Activated naive CD8-positive, alpha-beta T cell treated with anti-CD3 and anti-CD28 coated beads, Interleukin-2, amount 10 ng/mL, durations not matched to agents 7 days and 5 days (primary cell): ENCODE results near the gene GIMAP7. TPM values are rescaled to one million over a fixed set of nuclear protein-coding genes. Genes with fewer than 3 reads are reported as not detected.
A peak's percentile ranks its signal among the peaks of the same experiment; 100 is the strongest.

Experiments
- ATAC-seq: fragments of 150-1000 bp; cut with Tn5 transposase; one replicate; pipeline ENCODE4 v1.10.0; 2021; ENCODE audit warnings: low read depth, moderate library complexity
- POLR2A ChIA-PET: fragments of 350-600 bp; sonication (Branson Sonifier 250); formaldehyde crosslinking; loops from one replicate; lab custom pipeline; 2021; ENCODE audit warnings: antibody characterized with exemption; lab: Charles Lee
- DNase-seq: peaks from one replicate; pipeline ENCODE4 v3.0.0; 2021
- H3K27ac Mint-ChIP-seq: one replicate; pipeline ENCODE4 v1.8.0; 2022; ENCODE audit warnings: mild to moderate bottlenecking, mixed read lengths
- H3K27me3 Mint-ChIP-seq: one replicate; pipeline ENCODE4 v1.8.0; 2022; ENCODE audit warnings: mild to moderate bottlenecking, moderate library complexity, mixed read lengths
- H3K36me3 Mint-ChIP-seq: one replicate; pipeline ENCODE4 v1.8.0; 2021; ENCODE audit warnings: mild to moderate bottlenecking, mixed read lengths
- H3K4me1 Mint-ChIP-seq: one replicate; pipeline ENCODE4 v1.8.0; 2021; ENCODE audit warnings: mixed read lengths
- H3K4me3 Mint-ChIP-seq: one replicate; pipeline ENCODE4 v1.8.0; 2022; ENCODE audit warnings: mild to moderate bottlenecking, moderate library complexity, mixed read lengths
- H3K9me3 Mint-ChIP-seq: one replicate; pipeline ENCODE4 v1.8.0; 2021; ENCODE audit warnings: mixed read lengths
- total RNA-seq, 2 experiments: library from RNA; stranded (reverse); gene quantifications; one replicate each; pipeline ENCODE4 v1.2.3, GENCODE V29; 2021

The GIMAP7 gene
- total RNA-seq, 2 experiments from 2014 or later, result 203 to 212 TPM

GRCh38 chr7:150565239-150565638 lies 50.6 kb downstream of the GIMAP7 start:
- peaks cover 59% of the 10 kb centered on the region for H3K4me1 Mint-ChIP-seq
- H3K4me3 Mint-ChIP-seq, result peak overlapping the region; percentile 54
- ATAC-seq (no peak), DNase-seq (no peak)
- POLR2A ChIA-PET, result interaction anchor here (0.6 to 7.3 kb wide), 6 partner anchors 51 to 190 kb away, joined by 3 to 81 read pairs (median 4); partner anchors contain the start of genes GIMAP1, GIMAP7 and GIMAP8
- H3K9me3 Mint-ChIP-seq, result peaks cover 16% of the 10 kb centered on the region
- H3K27ac Mint-ChIP-seq, result peak overlapping the region; percentile 56
- H3K27me3 Mint-ChIP-seq, result no peaks in the 10 kb centered on the region
- H3K36me3 Mint-ChIP-seq, result peaks cover 44% of the 10 kb centered on the region

GRCh38 chr7:150566123-150566522 lies 51.5 kb downstream of the GIMAP7 start:
- Mint-ChIP-seq H3K27ac (peak overlapping the region; percentile 64), H3K36me3 (peaks cover 45% of the 10 kb centered on the region), H3K4me1 (peaks cover 59% of the 10 kb centered on the region), H3K27me3 (no peaks in the 10 kb centered on the region), H3K4me3 (peak overlapping the region; percentile 94), H3K9me3 (peaks cover 9% of the 10 kb centered on the region)
- POLR2A ChIA-PET, result interaction anchor here (1.4 to 7.3 kb wide), 6 partner anchors 49 to 167 kb away, joined by 3 to 103 read pairs (median 14); partner anchors contain the start of genes GIMAP1, GIMAP6, GIMAP7 and GIMAP8
- no peak for ATAC-seq
- DNase-seq, result no peak

DNA sequence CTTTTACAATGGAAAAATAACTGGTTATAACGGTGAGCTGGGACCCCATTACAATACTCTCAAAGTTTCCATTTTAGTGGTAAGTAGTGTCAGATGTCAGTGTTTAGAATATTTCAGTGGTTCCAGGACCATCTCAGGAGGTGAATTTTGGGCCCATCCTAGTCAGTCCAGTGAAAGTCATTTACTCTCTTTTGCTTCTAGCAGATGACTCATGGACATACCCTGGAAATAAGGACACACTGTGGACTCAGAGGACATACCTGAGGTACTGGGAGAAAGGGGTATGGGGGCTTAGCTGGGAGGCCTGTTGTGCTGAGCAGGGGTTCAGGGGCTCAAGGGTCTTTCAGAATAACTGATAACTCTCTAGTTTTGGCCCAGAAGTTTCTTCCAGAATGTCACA lies 51.9 kb downstream of the GIMAP7 start:
- no peak for ATAC-seq
- POLR2A ChIA-PET, result interaction anchor here (0.7 to 7.3 kb wide), 17 partner anchors 21 to 189 kb away, joined by 3 to 103 read pairs (median 11); partner anchors contain the start of genes GIMAP1, GIMAP2, GIMAP6 and GIMAP7

DNA sequence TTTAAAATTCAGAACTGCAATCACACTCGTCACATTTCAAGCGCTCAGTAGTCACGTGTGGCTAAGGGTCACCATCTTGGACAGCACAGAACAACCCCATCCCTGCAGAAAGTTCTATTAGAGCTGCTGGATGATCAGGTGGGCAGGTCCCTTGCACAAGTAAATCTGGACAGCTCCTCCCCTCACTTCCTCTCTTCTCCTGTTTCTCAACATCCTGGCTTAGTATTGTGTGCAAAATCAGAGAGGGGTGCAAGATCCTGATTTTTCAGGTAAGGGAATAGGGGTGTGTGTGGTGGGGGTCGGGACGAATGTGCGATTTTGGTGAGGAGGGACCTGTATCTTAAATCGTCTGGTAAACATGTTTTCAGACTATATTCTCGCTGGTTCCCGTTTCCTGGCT lies 52.5 kb downstream of the GIMAP7 start, which contains the start of gene GIMAP4:
GIMAP4 (plus strand) TSS at position 222 of the 400 bp plus-strand sequence. CDS start 2,512 bp downstream, outside the sequence.
- POLR2A ChIA-PET, result interaction anchor here (0.7 to 7.3 kb wide), 22 partner anchors 17 to 188 kb away, joined by 3 to 103 read pairs (median 6); partner anchors contain the start of genes GIMAP1, GIMAP2, GIMAP5 and GIMAP6
- peaks cover 47% of the 10 kb centered on the region for H3K36me3 Mint-ChIP-seq
- H3K9me3 Mint-ChIP-seq, result peaks cover 2% of the 10 kb centered on the region
- H3K4me1 Mint-ChIP-seq, result peaks cover 55% of the 10 kb centered on the region
- H3K27ac Mint-ChIP-seq, result peak within 1 kb of the TSS; percentile 96
- peak within 1 kb of the TSS; percentile 94 for H3K4me3 Mint-ChIP-seq
- peak; percentile 63 for ATAC-seq
- DNase-seq, result no peak
- H3K27me3 Mint-ChIP-seq, result no peaks in the 10 kb centered on the region

More for the DNA sequence above, 51.9 kb downstream of the GIMAP7 start:
- H3K36me3 Mint-ChIP-seq, result peaks cover 47% of the 10 kb centered on the region
- DNase-seq, result no peak
- H3K27me3 Mint-ChIP-seq, result no peaks in the 10 kb centered on the region
- H3K9me3 Mint-ChIP-seq, result peaks cover 6% of the 10 kb centered on the region
- peak overlapping the region; percentile 94 for H3K4me3 Mint-ChIP-seq
- peak overlapping the region; percentile 96 for H3K27ac Mint-ChIP-seq
- peaks cover 59% of the 10 kb centered on the region for H3K4me1 Mint-ChIP-seq

DNA sequence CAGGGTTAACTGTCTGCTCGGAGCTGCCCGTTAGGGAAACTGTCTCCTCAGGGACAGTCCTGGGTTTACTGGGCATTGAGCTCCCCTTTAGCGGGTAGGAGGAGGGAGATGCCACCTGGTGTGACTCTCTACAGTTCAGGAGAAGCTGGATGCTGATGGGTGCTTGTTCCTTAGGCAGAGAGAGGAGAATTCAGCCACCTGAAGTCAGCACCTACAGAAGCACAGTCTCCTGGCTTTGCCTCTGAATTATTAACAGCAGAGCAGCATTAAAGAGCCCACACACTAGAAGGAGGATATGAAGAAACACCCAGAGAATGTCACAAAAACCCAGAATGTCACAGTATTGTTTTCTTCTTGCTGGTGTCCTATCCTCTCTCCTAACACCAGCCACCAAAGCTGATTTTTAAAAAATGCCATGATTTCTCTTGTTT lies 53.2 kb downstream of the GIMAP7 start:
- Mint-ChIP-seq H3K27me3 (no peaks in the 10 kb centered on the region), H3K9me3 (peaks cover 5% of the 10 kb centered on the region), H3K4me3 (peak overlapping the region; percentile 94), H3K4me1 (peaks cover 55% of the 10 kb centered on the region), H3K27ac (peak overlapping the region; percentile 96), H3K36me3 (peaks cover 51% of the 10 kb centered on the region)
- DNase-seq (peak; percentile 41), ATAC-seq (peak; percentile 18)
- POLR2A ChIA-PET, result interaction anchor here (1.0 to 7.3 kb wide), 22 partner anchors 16 to 187 kb away, joined by 3 to 103 read pairs (median 8); partner anchors contain the start of genes GIMAP1, GIMAP2, GIMAP5 and GIMAP6

DNA sequence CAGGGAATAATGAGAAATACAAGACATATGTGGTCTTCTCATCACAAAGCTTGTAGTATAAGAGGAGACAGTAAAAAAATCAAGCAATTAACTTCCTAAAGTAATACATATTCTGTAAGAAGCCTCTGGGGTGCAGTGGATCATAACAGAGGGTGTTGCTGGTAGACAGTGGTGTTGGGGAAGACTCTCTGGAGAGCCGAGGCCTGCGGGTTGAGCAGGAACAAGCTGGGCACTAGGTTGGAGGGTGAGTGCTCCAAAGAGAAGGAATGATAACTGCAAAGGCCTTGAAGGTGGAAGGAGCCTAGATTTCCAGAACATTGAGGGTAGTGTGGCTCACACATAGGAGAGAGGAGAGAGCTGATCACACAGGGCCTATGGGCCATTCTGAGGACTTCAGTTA lies 54.0 kb downstream of the GIMAP7 start:
- H3K27ac Mint-ChIP-seq, result peak overlapping the region; percentile 93
- ATAC-seq, result peak; percentile 51
- H3K4me3 Mint-ChIP-seq, result peak overlapping the region; percentile 94
- POLR2A ChIA-PET, result interaction anchor here (0.7 to 7.3 kb wide), 13 partner anchors 15 to 187 kb away, joined by 3 to 103 read pairs (median 10); partner anchors contain the start of genes GIMAP1, GIMAP2, GIMAP7 and GIMAP8
- peaks cover 8% of the 10 kb centered on the region for H3K9me3 Mint-ChIP-seq
- H3K4me1 Mint-ChIP-seq, result peaks cover 47% of the 10 kb centered on the region
- DNase-seq, result peak; percentile 41
- H3K27me3 Mint-ChIP-seq, result no peaks in the 10 kb centered on the region
- peaks cover 56% of the 10 kb centered on the region for H3K36me3 Mint-ChIP-seq

GRCh38 chr7:150569245-150569955 lies 54.7 kb downstream of the GIMAP7 start:
- DNase-seq (no peak), ATAC-seq (no peak)
- no peaks in the 10 kb centered on the region for H3K27me3 Mint-ChIP-seq
- H3K4me1 Mint-ChIP-seq, result peaks cover 43% of the 10 kb centered on the region
- POLR2A ChIA-PET, result interaction anchor here (0.7 to 7.3 kb wide), 14 partner anchors 18 to 186 kb away, joined by 3 to 103 read pairs (median 8); partner anchors contain the start of genes GIMAP1, GIMAP2, GIMAP7 and GIMAP8
- H3K36me3 Mint-ChIP-seq, result peaks cover 62% of the 10 kb centered on the region
- H3K4me3 Mint-ChIP-seq, result peak overlapping the region; percentile 94
- H3K9me3 Mint-ChIP-seq, result peaks cover 13% of the 10 kb centered on the region
- peak overlapping the region; percentile 93 for H3K27ac Mint-ChIP-seq

Other genes with a start within 250 kb of the GIMAP7 start
- 10 to 100 TPM; 16.6 to 17.2 TPM for gene LRRC61, start 191.5 kb upstream of the GIMAP7 start, total RNA-seq
- gene ACTR3C, start 191.3 kb upstream of the GIMAP7 start, total RNA-seq, result 1 to 10 TPM; 6.4 to 7.0 TPM
- gene RARRES2, start 173.2 kb upstream of the GIMAP7 start, total RNA-seq, result not detected
- 10 to 100 TPM; 53.4 to 57.5 TPM for gene REPIN1, start 146.1 kb upstream of the GIMAP7 start, total RNA-seq
- gene ZNF775, start 135.5 kb upstream of the GIMAP7 start, total RNA-seq, result 1 to 10 TPM; 5.4 to 6.4 TPM
- gene GIMAP8, start 64.2 kb upstream of the GIMAP7 start, total RNA-seq, result 10 to 100 TPM; 29.2 to 31.0 TPM
- 100 to 1,000 TPM; 285 to 288 TPM for gene GIMAP4, start 52.5 kb downstream of the GIMAP7 start, total RNA-seq
- gene GIMAP6, start 117.5 kb downstream of the GIMAP7 start, total RNA-seq, result 100 to 1,000 TPM; 124 to 130 TPM
- gene GIMAP2, start 170.8 kb downstream of the GIMAP7 start, total RNA-seq, result 100 to 1,000 TPM; 139 to 140 TPM
- 10 to 100 TPM; 42.1 to 43.0 TPM for gene GIMAP1, start 201.7 kb downstream of the GIMAP7 start, total RNA-seq
- gene GIMAP5, start 222.5 kb downstream of the GIMAP7 start, total RNA-seq, result 100 to 1,000 TPM; 112 to 123 TPM